Midbrain (tissue), 1 donor: ENCODE results near the gene NOL6.

Experiments used
- DNase-seq: peaks from one replicate; lab custom pipeline; 2025; lab: John Stamatoyannopoulos, UW

The NOL6 gene

GRCh38 chr9:33453999-33454660 is 19.6 kb downstream of the NOL6 start:
- DNase-seq = no peak

GRCh38 chr9:33453286-33453860 is 20.4 kb downstream of the NOL6 start:
- no peak for DNase-seq

- peak; percentile 15 for DNase-seq
These were observed 20.9 kb downstream of the NOL6 start for GRCh38 chr9:33452828-33453271.

- no peak for DNase-seq
These were observed 23.0 kb downstream of the NOL6 start for GRCh38 chr9:33450621-33451146.

GRCh38 chr9:33449715-33450114 is 24.0 kb downstream of the NOL6 start:
- DNase-seq = no peak

GRCh38 chr9:33447799-33448553 is 25.7 kb downstream of the NOL6 start:
- no peak for DNase-seq

GRCh38 chr9:33446946-33447798 is 26.6 kb downstream of the NOL6 start, which contains the start of gene AQP3:
TSS of gene AQP3 (minus strand) at chr9:33447593. CDS start at chr9:33447530, 63 bp downstream.
- peak; percentile 17 for DNase-seq

- DNase-seq = no peak
These were observed 27.3 kb downstream of the NOL6 start for GRCh38 chr9:33446240-33446945.

GRCh38 chr9:33445389-33446239 is 28.1 kb downstream of the NOL6 start:
- DNase-seq = no peak

- no peak for DNase-seq
These were observed 30.1 kb downstream of the NOL6 start for GRCh38 chr9:33443464-33444154.

GRCh38 chr9:33443047-33443446 is 30.7 kb downstream of the NOL6 start:
- no peak for DNase-seq

GRCh38 chr9:33442125-33442524 is 31.6 kb downstream of the NOL6 start:
- DNase-seq = no peak

- DNase-seq = no peak
These were observed 33.1 kb downstream of the NOL6 start for GRCh38 chr9:33440609-33441008.

- DNase-seq = no peak
These were observed 33.5 kb downstream of the NOL6 start for GRCh38 chr9:33440204-33440603.

GRCh38 chr9:33439731-33440130 is 34.0 kb downstream of the NOL6 start:
- no peak for DNase-seq

GRCh38 chr9:33438926-33439680 is 34.6 kb downstream of the NOL6 start:
- no peak for DNase-seq

GRCh38 chr9:33437898-33438297 is 35.8 kb downstream of the NOL6 start:
- DNase-seq = no peak

- DNase-seq = no peak
These were observed 36.5 kb downstream of the NOL6 start for GRCh38 chr9:33437205-33437604.

- DNase-seq = no peak
These were observed 37.3 kb downstream of the NOL6 start for GRCh38 chr9:33436445-33436844.
